GM12891 (cell line): ENCODE data around the gene ATP1A2.

Source experiments
- POLR2A ChIP-seq: IDR thresholded peaks from 2 replicates; pipeline ENCODE4 v1.6.1; 2011; ENCODE audit warnings: low read depth, low read length, control low read depth
- TAF1 ChIP-seq: IDR thresholded peaks from 2 replicates; pipeline ENCODE4 v1.6.1; 2011; ENCODE audit warnings: low read depth, low read length, control low read depth

DNA sequence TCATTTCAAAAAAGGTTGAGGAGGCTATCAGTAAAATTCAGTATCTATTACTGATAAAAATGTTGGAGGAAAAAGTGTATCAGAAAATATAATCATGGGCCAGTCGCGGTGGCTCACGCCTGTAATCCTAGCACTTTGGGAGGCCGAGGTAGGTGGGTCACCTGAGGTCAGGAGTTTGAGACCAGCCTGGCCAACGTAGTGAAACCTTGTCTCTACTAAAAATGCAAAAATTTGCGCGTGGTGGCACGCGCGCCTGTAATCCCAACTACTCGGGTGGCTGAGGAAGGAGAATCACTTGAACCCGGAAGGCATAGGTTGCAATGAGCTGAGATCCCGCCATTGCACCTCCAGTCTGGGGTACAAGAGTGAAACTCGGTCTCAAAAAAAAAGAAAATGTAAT is 30.5 kb downstream of the ATP1A2 start:
- TF ChIP-seq POLR2A (no peak), TAF1 (no peak)
